HepG2 (cell line): ENCODE results near the gene IQCN. TPM values are rescaled to one million over a fixed set of nuclear protein-coding genes. Genes with fewer than 3 reads are reported as not detected.

ENCODE experiments used
- CEBPB ChIP-seq: IDR thresholded peaks from 2 replicates; pipeline ENCODE4 v1.6.1; 2011; ENCODE audit warnings: low read depth, low read length, improper control_type of control experiment, borderline replicate concordance
- CHD2 ChIP-seq: IDR thresholded peaks from 2 replicates; pipeline ENCODE4 v1.6.1; 2011; ENCODE audit warnings: low read depth, low read length, improper control_type of control experiment
- DMAP1 ChIP-seq: IDR thresholded peaks from 2 replicates; pipeline ENCODE4 v1.6.1; 2016
- GABPB1 ChIP-seq: IDR thresholded peaks from 2 replicates; pipeline ENCODE4 v1.6.1; 2016; ENCODE audit warnings: mild to moderate bottlenecking, missing genetic modification reagents, moderate library complexity, missing compliant biosample characterization
- HOXA5 ChIP-seq: sonication (generic); formaldehyde crosslinking; IDR thresholded peaks from 2 replicates; pipeline ENCODE4 v1.4.0; 2020; ENCODE audit warnings: missing genetic modification reagents
- JARID2 ChIP-seq: sonication (generic); formaldehyde crosslinking; IDR thresholded peaks from 2 replicates; pipeline ENCODE4 v1.8.1; 2023; ENCODE audit warnings: missing genetic modification reagents, inconsistent platforms; ENCODE audit not compliant: insufficient replicate concordance
- KDM4B ChIP-seq: sonication (generic); formaldehyde crosslinking; IDR thresholded peaks from 2 replicates; pipeline ENCODE4 v1.4.0; 2020; ENCODE audit warnings: missing genetic modification reagents
- NCOA5 ChIP-seq: sonication (generic); formaldehyde crosslinking; IDR thresholded peaks from 2 replicates; pipeline ENCODE4 v1.4.0; 2020; ENCODE audit warnings: missing genetic modification reagents
- PHF21A ChIP-seq: sonication (generic); formaldehyde crosslinking; IDR thresholded peaks from 2 replicates; pipeline ENCODE4 v1.5.0; 2020; ENCODE audit warnings: mild to moderate bottlenecking, missing genetic modification reagents
- POGZ ChIP-seq: sonication (generic); formaldehyde crosslinking; IDR thresholded peaks from 2 replicates; pipeline ENCODE4 v1.4.0; 2020; ENCODE audit warnings: mild to moderate bottlenecking, missing genetic modification reagents
- RXRA ChIP-seq: sonication (generic); formaldehyde crosslinking; IDR thresholded peaks from 2 replicates; pipeline ENCODE4 v1.5.1; 2020; ENCODE audit warnings: missing genetic modification reagents
- SPEN ChIP-seq: sonication (generic); formaldehyde crosslinking; IDR thresholded peaks from 2 replicates; pipeline ENCODE4 v1.5.1; 2020; ENCODE audit warnings: low read depth, mild to moderate bottlenecking, missing genetic modification reagents
- SRSF9 ChIP-seq: fragments of 200-400 bp; formaldehyde crosslinking; IDR thresholded peaks from 2 replicates; pipeline ENCODE4 v1.6.1; 2018; ENCODE audit warnings: borderline replicate concordance, mild to moderate bottlenecking, low read depth, low read length; ENCODE audit not compliant: insufficient read depth, poor library complexity, severe bottlenecking
- SSRP1 ChIP-seq: IDR thresholded peaks from 2 replicates; pipeline ENCODE4 v1.6.1; 2016; ENCODE audit warnings: control low read depth
- TBX3 ChIP-seq: fragments of 450-650 bp; IDR thresholded peaks from 2 replicates; pipeline ENCODE4 v1.6.1; 2017; ENCODE audit warnings: antibody characterized with exemption, mild to moderate bottlenecking, inconsistent platforms, borderline replicate concordance
- ZFP82 ChIP-seq: sonication (generic); formaldehyde crosslinking; IDR thresholded peaks from 2 replicates; pipeline ENCODE4 v1.5.1; 2020; ENCODE audit warnings: mild to moderate bottlenecking, missing genetic modification reagents, borderline replicate concordance
- ZNF317 ChIP-seq: sonication (generic); formaldehyde crosslinking; IDR thresholded peaks from 2 replicates; pipeline ENCODE4 v1.5.0; 2020; ENCODE audit warnings: mild to moderate bottlenecking, missing genetic modification reagents
- ZNF337 ChIP-seq: sonication (generic); formaldehyde crosslinking; IDR thresholded peaks from 2 replicates; pipeline ENCODE4 v1.5.1; 2020; ENCODE audit warnings: missing genetic modification reagents, low read depth, mild to moderate bottlenecking, borderline replicate concordance
- ZNF350 ChIP-seq: sonication (generic); formaldehyde crosslinking; IDR thresholded peaks from 2 replicates; pipeline ENCODE4 v1.4.0; 2020; ENCODE audit warnings: mild to moderate bottlenecking, low read depth, missing genetic modification reagents, borderline replicate concordance
- ZNF431 ChIP-seq: sonication (generic); formaldehyde crosslinking; IDR thresholded peaks from 2 replicates; pipeline ENCODE4 v1.9.0; 2022; ENCODE audit warnings: missing genetic modification reagents, low read depth, mild to moderate bottlenecking, borderline replicate concordance
- ZSCAN31 ChIP-seq: sonication (generic); formaldehyde crosslinking; IDR thresholded peaks from 2 replicates; pipeline ENCODE4 v1.5.0; 2020; ENCODE audit warnings: low read depth, mild to moderate bottlenecking, missing genetic modification reagents
- polyA plus RNA-seq, 8 experiments: library from polyadenylated mRNA; depleted of rRNA in 3 of 8; stranded (reverse) in 7 of 8; unstranded in 1 of 8; fragments of >200 nt; fragmentation: Illumina TruSeq in 4 of 8; extraction: Trizol in 4 of 8; gene quantifications; 2 replicates each; pipeline versions ENCODE4 v1.2.1 to v1.2.3, GENCODE V29; 2011 to 2016; ENCODE audit warnings: low read depth in 4 of 8, missing spikeins in 1 of 8, mixed read lengths in 1 of 8; ENCODE audit not compliant: insufficient read depth in 1 of 8
- total RNA-seq, 5 experiments: library from RNA; depleted of rRNA; stranded (reverse); fragments of >200 nt; fragmentation: Illumina TruSeq; extraction: Trizol; gene quantifications; 2 replicates each; pipeline ENCODE4 v1.2.3, GENCODE V29; 2016; ENCODE audit warnings: low read depth in 1 of 5
- TF ChIP-seq, protein P1 (sequence below): sonication (generic); formaldehyde crosslinking; IDR thresholded peaks from 2 replicates; pipeline ENCODE4 v1.5.1; 2020; ENCODE audit warnings: missing genetic modification reagents, mild to moderate bottlenecking, borderline replicate concordance
- TF ChIP-seq, protein P2 (sequence below): IDR thresholded peaks from 2 replicates; pipeline ENCODE4 v1.6.1; 2016
- TF ChIP-seq, protein P3 (sequence below): sonication (generic); formaldehyde crosslinking; IDR thresholded peaks from 2 replicates; pipeline ENCODE4 v1.5.0; 2020; ENCODE audit warnings: mild to moderate bottlenecking, missing genetic modification reagents

Gene IQCN
- total and polyA plus RNA-seq, 2 of the 13 experiments (the other 11 are each of a cell fraction or from before 2014, with no cell fraction given) = 0.04 to 0.18 TPM

DNA sequence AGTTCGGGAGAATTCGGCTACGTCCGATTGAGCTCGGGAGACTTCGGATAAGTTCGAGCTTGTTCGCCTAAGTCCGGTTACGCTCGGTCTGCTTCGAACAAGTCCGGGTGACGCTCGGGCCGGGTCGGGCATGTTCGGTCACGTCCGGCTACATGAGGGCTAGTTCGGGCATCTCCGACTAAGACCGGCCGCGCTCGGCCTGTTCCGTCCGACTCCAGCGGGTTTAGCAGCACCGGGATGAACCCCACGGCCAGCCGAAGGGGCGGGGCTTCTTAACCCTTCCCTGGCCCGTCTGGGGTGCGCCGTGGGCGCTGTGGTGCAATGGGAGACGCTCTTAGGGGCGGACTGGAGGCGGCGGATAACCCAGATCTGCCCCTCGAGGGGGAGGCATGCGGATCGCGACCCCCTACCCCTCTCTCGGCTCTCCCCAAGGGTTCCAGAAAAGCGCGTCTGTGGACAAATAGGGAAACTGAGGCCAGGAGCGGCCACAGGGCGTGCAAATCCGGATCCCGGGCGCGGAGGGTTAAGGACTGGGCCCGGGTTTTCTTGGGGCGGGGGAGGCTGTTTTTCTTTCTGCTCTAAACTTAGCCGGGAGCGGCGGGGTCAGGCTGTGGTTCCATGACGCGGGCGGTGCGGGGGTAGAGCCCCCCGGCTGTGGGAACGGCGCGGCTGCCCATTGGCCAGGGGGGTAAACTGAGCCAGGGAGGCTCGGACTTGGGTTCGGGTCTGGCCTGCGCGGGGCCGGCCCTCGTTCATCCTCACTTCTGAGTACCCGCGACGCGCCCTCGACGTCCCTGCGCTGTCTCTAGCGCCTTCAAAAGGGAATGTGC is 49.5 kb downstream of the IQCN start (continued):
- no peak for TF ChIP-seq KDM4B
- TF ChIP-seq TBX3 = no peak
- TF ChIP-seq, protein P1, sequence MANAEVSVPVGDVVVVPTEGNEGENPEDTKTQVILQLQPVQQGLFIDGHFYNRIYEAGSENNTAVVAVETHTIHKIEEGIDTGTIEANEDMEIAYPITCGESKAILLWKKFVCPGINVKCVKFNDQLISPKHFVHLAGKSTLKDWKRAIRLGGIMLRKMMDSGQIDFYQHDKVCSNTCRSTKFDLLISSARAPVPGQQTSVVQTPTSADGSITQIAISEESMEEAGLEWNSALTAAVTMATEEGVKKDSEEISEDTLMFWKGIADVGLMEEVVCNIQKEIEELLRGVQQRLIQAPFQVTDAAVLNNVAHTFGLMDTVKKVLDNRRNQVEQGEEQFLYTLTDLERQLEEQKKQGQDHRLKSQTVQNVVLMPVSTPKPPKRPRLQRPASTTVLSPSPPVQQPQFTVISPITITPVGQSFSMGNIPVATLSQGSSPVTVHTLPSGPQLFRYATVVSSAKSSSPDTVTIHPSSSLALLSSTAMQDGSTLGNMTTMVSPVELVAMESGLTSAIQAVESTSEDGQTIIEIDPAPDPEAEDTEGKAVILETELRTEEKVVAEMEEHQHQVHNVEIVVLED (CRISPR knock-in tag) = no peak; the same call in 1 of the 2 replicates
- TF ChIP-seq, protein P2, sequence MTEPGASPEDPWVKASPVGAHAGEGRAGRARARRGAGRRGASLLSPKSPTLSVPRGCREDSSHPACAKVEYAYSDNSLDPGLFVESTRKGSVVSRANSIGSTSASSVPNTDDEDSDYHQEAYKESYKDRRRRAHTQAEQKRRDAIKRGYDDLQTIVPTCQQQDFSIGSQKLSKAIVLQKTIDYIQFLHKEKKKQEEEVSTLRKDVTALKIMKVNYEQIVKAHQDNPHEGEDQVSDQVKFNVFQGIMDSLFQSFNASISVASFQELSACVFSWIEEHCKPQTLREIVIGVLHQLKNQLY = no peak
- TF ChIP-seq JARID2 = no peak
- no peak for TF ChIP-seq CEBPB
- TF ChIP-seq PHF21A = peak; percentile 60; the same call in 1 of the 2 replicates
- TF ChIP-seq GABPB1 (CRISPR knock-in tag) = no peak
- no peak for TF ChIP-seq SSRP1 (CRISPR knock-in tag)
- 0 out of 2 replicates have a peak, but pooled peaks have one; percentile 5 for TF ChIP-seq ZSCAN31 (CRISPR knock-in tag)
- TF ChIP-seq ZNF317 (CRISPR knock-in tag) = 0 out of 2 replicates have a peak, but pooled peaks have one; percentile 10
- no peak for TF ChIP-seq CHD2
- TF ChIP-seq ZNF337 (CRISPR knock-in tag) = 0 out of 2 replicates have a peak, but pooled peaks have one; percentile 1
- TF ChIP-seq DMAP1 (CRISPR knock-in tag) = 0 out of 2 replicates have a peak, but pooled peaks have one; percentile 8
- no peak for TF ChIP-seq SRSF9
- TF ChIP-seq RXRA = 0 out of 2 replicates have a peak, but pooled peaks have one; percentile 30
- TF ChIP-seq HOXA5 (CRISPR knock-in tag) = no peak
- TF ChIP-seq ZNF350 (CRISPR knock-in tag) = no peak; the same call in 1 of the 2 replicates
- TF ChIP-seq SPEN (CRISPR knock-in tag) = no peak; the same call in 1 of the 2 replicates
- TF ChIP-seq, protein P3, sequence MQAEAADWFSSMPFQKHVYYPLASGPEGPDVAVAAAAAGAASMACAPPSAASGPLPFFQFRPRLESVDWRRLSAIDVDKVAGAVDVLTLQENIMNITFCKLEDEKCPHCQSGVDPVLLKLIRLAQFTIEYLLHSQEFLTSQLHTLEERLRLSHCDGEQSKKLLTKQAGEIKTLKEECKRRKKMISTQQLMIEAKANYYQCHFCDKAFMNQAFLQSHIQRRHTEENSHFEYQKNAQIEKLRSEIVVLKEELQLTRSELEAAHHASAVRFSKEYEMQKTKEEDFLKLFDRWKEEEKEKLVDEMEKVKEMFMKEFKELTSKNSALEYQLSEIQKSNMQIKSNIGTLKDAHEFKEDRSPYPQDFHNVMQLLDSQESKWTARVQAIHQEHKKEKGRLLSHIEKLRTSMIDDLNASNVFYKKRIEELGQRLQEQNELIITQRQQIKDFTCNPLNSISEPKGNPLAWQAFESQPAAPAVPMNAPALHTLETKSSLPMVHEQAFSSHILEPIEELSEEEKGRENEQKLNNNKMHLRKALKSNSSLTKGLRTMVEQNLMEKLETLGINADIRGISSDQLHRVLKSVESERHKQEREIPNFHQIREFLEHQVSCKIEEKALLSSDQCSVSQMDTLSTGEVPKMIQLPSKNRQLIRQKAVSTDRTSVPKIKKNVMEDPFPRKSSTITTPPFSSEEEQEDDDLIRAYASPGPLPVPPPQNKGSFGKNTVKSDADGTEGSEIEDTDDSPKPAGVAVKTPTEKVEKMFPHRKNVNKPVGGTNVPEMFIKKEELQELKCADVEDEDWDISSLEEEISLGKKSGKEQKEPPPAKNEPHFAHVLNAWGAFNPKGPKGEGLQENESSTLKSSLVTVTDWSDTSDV (CRISPR knock-in tag) = no peak
- TF ChIP-seq POGZ (CRISPR knock-in tag) = no peak
- no peak for TF ChIP-seq ZFP82 (CRISPR knock-in tag)
- TF ChIP-seq NCOA5 (CRISPR knock-in tag) = no peak
- no peak for TF ChIP-seq ZNF431 (CRISPR knock-in tag)
